Urothelium cell line (cell line): ENCODE data around the gene GRAMD1A.
"Not testable (repeated sequence)": the region's sequence is repeated elsewhere in the genome, so short reads cannot be mapped to it uniquely, and the experiment has no call there.

Experiments
- DNase-seq: peaks from one replicate; pipeline ENCODE4 v3.0.0; 2011; ENCODE audit warnings: low spot score, mixed read lengths
- FAIRE-seq: peaks from 2 replicates; lab custom pipeline; 2011; peaks lifted over from hg19 to GRCh38; lab: Jason Lieb, UNC

GRAMD1A gene

GRCh38 chr19:35015954-35016351 lies 15.8 kb downstream of the GRAMD1A start:
- DNase-seq, result no peak
- FAIRE-seq, result no peak

- FAIRE-seq (no peak), DNase-seq (no peak)
Observed at GRCh38 chr19:35017507-35017906, 17.4 kb downstream of the GRAMD1A start.

GRCh38 chr19:35018379-35018778 lies 18.3 kb downstream of the GRAMD1A start:
- DNase-seq (no peak), FAIRE-seq (no peak)

GRCh38 chr19:35019144-35019543 lies 19.0 kb downstream of the GRAMD1A start:
- DNase-seq (no peak), FAIRE-seq (no peak)

- DNase-seq (no peak), FAIRE-seq (no peak)
Observed at GRCh38 chr19:35021016-35021415, 20.9 kb downstream of the GRAMD1A start.

GRCh38 chr19:35021596-35021995 lies 21.5 kb downstream of the GRAMD1A start:
- FAIRE-seq (no peak), DNase-seq (no peak)

- FAIRE-seq (no peak), DNase-seq (no peak)
Observed at GRCh38 chr19:35022460-35022859, 22.3 kb downstream of the GRAMD1A start.

GRCh38 chr19:35023428-35023827 lies 23.3 kb downstream of the GRAMD1A start:
- FAIRE-seq (no peak), DNase-seq (no peak)

GRCh38 chr19:35024095-35024494 lies 24.0 kb downstream of the GRAMD1A start:
- FAIRE-seq (peak; percentile 9), DNase-seq (no peak)

- FAIRE-seq (no peak), DNase-seq (no peak)
Observed at GRCh38 chr19:35025969-35026368, 25.8 kb downstream of the GRAMD1A start.

GRCh38 chr19:35026418-35026817 lies 26.3 kb downstream of the GRAMD1A start:
- DNase-seq (no peak), FAIRE-seq (no peak)

GRCh38 chr19:35027009-35027408 lies 26.9 kb downstream of the GRAMD1A start:
- FAIRE-seq, result no peak
- no peak for DNase-seq

- no peak for DNase-seq
- no peak for FAIRE-seq
Observed at GRCh38 chr19:35027851-35028599, 27.9 kb downstream of the GRAMD1A start.

GRCh38 chr19:35028600-35028885 lies 28.4 kb downstream of the GRAMD1A start:
- not testable (repeated sequence) for FAIRE-seq, DNase-seq

GRCh38 chr19:35029275-35029736 lies 29.2 kb downstream of the GRAMD1A start:
- not testable (repeated sequence) for FAIRE-seq

GRCh38 chr19:35029737-35030256 lies 29.7 kb downstream of the GRAMD1A start:
- DNase-seq (peak; percentile 21), FAIRE-seq (no peak)

More at GRCh38 chr19:35029275-35029736, 29.2 kb downstream of the GRAMD1A start:
- DNase-seq, result not testable (repeated sequence)

- DNase-seq (peak; percentile 88), FAIRE-seq (no peak)
Observed at GRCh38 chr19:35030257-35031071, 30.3 kb downstream of the GRAMD1A start, which contains the start of gene SCN1B. TSS of gene SCN1B (plus strand) at chr19:35030470. CDS start at chr19:35030821, 351 bp downstream.

- FAIRE-seq, result no peak
- peak; percentile 72 for DNase-seq
Observed at GRCh38 chr19:35031072-35031881, 31.2 kb downstream of the GRAMD1A start.

- FAIRE-seq, result no peak
- no peak for DNase-seq
Observed at GRCh38 chr19:35032356-35032865, 32.3 kb downstream of the GRAMD1A start.
